Measurements from ENCODE around the gene UBE2E2.

The UBE2E2 gene

GRCh38 chr3:23238156-23238555 lies 35.0 kb downstream of the UBE2E2 start:
- no peak overlapping the region for H3K4me3 ChIP-seq (ENCODE audit: low read length)
- TF ChIP-seq CTCF (conservative IDR thresholded peaks at IDR 0.05; ENCODE audit: low read depth, low read length) = no peak
- no peak for DNase-seq (ENCODE audit: low read depth)

- no peak for DNase-seq (ENCODE audit: low read depth)
- no peak overlapping the region for H3K4me3 ChIP-seq (ENCODE audit: low read length)
- TF ChIP-seq CTCF (conservative IDR thresholded peaks at IDR 0.05; ENCODE audit: low read depth, low read length) = no peak
These were observed 35.5 kb downstream of the UBE2E2 start for GRCh38 chr3:23238578-23238977.

GRCh38 chr3:23239211-23240068 lies 36.3 kb downstream of the UBE2E2 start:
- TF ChIP-seq CTCF (conservative IDR thresholded peaks at IDR 0.05; ENCODE audit: low read depth, low read length) = no peak
- no peak overlapping the region for H3K4me3 ChIP-seq (ENCODE audit: low read length)
- no peak for DNase-seq (ENCODE audit: low read depth)

GRCh38 chr3:23240171-23240785 lies 37.2 kb downstream of the UBE2E2 start:
- TF ChIP-seq CTCF (conservative IDR thresholded peaks at IDR 0.05; ENCODE audit: low read depth, low read length) = no peak
- no peak for DNase-seq (ENCODE audit: low read depth)
- H3K4me3 ChIP-seq (ENCODE audit: low read length) = no peak overlapping the region

- no peak overlapping the region for H3K4me3 ChIP-seq (ENCODE audit: low read length)
- no peak for DNase-seq (ENCODE audit: low read depth)
- TF ChIP-seq CTCF (conservative IDR thresholded peaks at IDR 0.05; ENCODE audit: low read depth, low read length) = no peak
These were observed 38.1 kb downstream of the UBE2E2 start for GRCh38 chr3:23241256-23241655.

- no peak for DNase-seq (ENCODE audit: low read depth)
- H3K4me3 ChIP-seq (ENCODE audit: low read length) = no peak overlapping the region
- no peak for TF ChIP-seq CTCF (conservative IDR thresholded peaks at IDR 0.05; ENCODE audit: low read depth, low read length)
These were observed 39.0 kb downstream of the UBE2E2 start for GRCh38 chr3:23242106-23242505.

Data from retinal pigment epithelial cell (primary cell).